HEK293 (cell line): ENCODE results near the gene CDC42EP1.

ENCODE experiments used
- BCL11A ChIP-seq: fragments of 450-650 bp; formaldehyde crosslinking; IDR thresholded peaks from 2 replicates; pipeline ENCODE4 v1.5.1; 2016; ENCODE audit warnings: low read depth, missing biosample characterization, missing genetic modification characterization
- GLI4 ChIP-seq: fragments of 450-650 bp; formaldehyde crosslinking; IDR thresholded peaks from 2 replicates; pipeline ENCODE4 v1.5.1; 2016; ENCODE audit warnings: missing biosample characterization, missing genetic modification characterization
- GLIS1 ChIP-seq: fragments of 450-650 bp; formaldehyde crosslinking; IDR thresholded peaks from 2 replicates; pipeline ENCODE4 v1.5.1; 2016; ENCODE audit warnings: missing biosample characterization, missing genetic modification characterization
- GLIS2 ChIP-seq: fragments of 450-650 bp; formaldehyde crosslinking; IDR thresholded peaks from 2 replicates; pipeline ENCODE4 v1.5.1; 2016; ENCODE audit warnings: missing biosample characterization, missing genetic modification characterization
- IKZF3 ChIP-seq: fragments of 450-650 bp; IDR thresholded peaks from 2 replicates; pipeline ENCODE4 v1.5.0; 2018; ENCODE audit warnings: missing biosample characterization, mild to moderate bottlenecking, missing genetic modification characterization, moderate library complexity
- KLF7 ChIP-seq: fragments of 450-650 bp; formaldehyde crosslinking; IDR thresholded peaks from 2 replicates; pipeline ENCODE4 v1.5.1; 2016; ENCODE audit warnings: missing biosample characterization, missing genetic modification characterization, borderline replicate concordance
- KLF9 ChIP-seq: fragments of 450-650 bp; formaldehyde crosslinking; IDR thresholded peaks from 2 replicates; pipeline ENCODE4 v1.5.1; 2016; ENCODE audit warnings: missing biosample characterization, missing genetic modification characterization, low read depth
- MZF1 ChIP-seq: fragments of 450-650 bp; formaldehyde crosslinking; IDR thresholded peaks from 2 replicates; pipeline ENCODE4 v1.5.1; 2017; ENCODE audit warnings: missing biosample characterization, missing genetic modification characterization, borderline replicate concordance
- PATZ1 ChIP-seq: fragments of 450-650 bp; formaldehyde crosslinking; IDR thresholded peaks from 2 replicates; pipeline ENCODE4 v1.5.1; 2016; ENCODE audit warnings: missing biosample characterization, missing genetic modification characterization
- PBX3 ChIP-seq: sonication (generic); formaldehyde crosslinking; IDR thresholded peaks from 2 replicates; pipeline ENCODE4 v1.8.1; 2022; ENCODE audit warnings: mild to moderate bottlenecking, moderate library complexity, missing genetic modification reagents
- YY2 ChIP-seq: fragments of 450-650 bp; formaldehyde crosslinking; IDR thresholded peaks from 2 replicates; pipeline ENCODE4 v1.5.1; 2016; ENCODE audit warnings: missing biosample characterization, missing genetic modification characterization
- ZBTB11 ChIP-seq: fragments of 450-650 bp; formaldehyde crosslinking; conservative IDR thresholded peaks from 2 replicates; pipeline ENCODE4 v1.5.1; 2016; ENCODE audit warnings: low read depth, missing biosample characterization, missing genetic modification characterization
- ZBTB7A ChIP-seq: fragments of 450-650 bp; formaldehyde crosslinking; IDR thresholded peaks from 2 replicates; pipeline ENCODE4 v1.5.1; 2016; ENCODE audit warnings: low read depth, missing biosample characterization, missing genetic modification characterization
- ZFHX2 ChIP-seq: fragments of 450-650 bp; formaldehyde crosslinking; conservative IDR thresholded peaks from 2 replicates; pipeline ENCODE4 v1.5.1; 2016; ENCODE audit warnings: missing biosample characterization, missing genetic modification characterization
- ZFP69B ChIP-seq: fragments of 450-650 bp; formaldehyde crosslinking; IDR thresholded peaks from 2 replicates; pipeline ENCODE4 v1.5.1; 2016; ENCODE audit warnings: missing biosample characterization, missing genetic modification characterization
- ZIC2 ChIP-seq: fragments of 450-650 bp; formaldehyde crosslinking; IDR thresholded peaks from 2 replicates; pipeline ENCODE4 v1.5.1; 2016; ENCODE audit warnings: missing biosample characterization, missing genetic modification characterization
- ZNF175 ChIP-seq: fragments of 450-650 bp; formaldehyde crosslinking; IDR thresholded peaks from 2 replicates; pipeline ENCODE4 v1.5.1; 2016; ENCODE audit warnings: missing biosample characterization, missing genetic modification characterization
- ZNF18 ChIP-seq: fragments of 450-650 bp; formaldehyde crosslinking; IDR thresholded peaks from 2 replicates; pipeline ENCODE4 v1.5.1; 2016; ENCODE audit warnings: missing biosample characterization, missing genetic modification characterization
- ZNF214 ChIP-seq: fragments of 450-650 bp; formaldehyde crosslinking; IDR thresholded peaks from 2 replicates; pipeline ENCODE4 v1.5.1; 2017; ENCODE audit warnings: missing biosample characterization, mild to moderate bottlenecking, missing genetic modification characterization, borderline replicate concordance
- ZNF280D ChIP-seq: fragments of 450-650 bp; formaldehyde crosslinking; IDR thresholded peaks from 2 replicates; pipeline ENCODE4 v1.5.1; 2016; ENCODE audit warnings: missing biosample characterization, missing genetic modification characterization
- ZNF548 ChIP-seq: fragments of 450-650 bp; formaldehyde crosslinking; IDR thresholded peaks from 2 replicates; pipeline ENCODE4 v1.5.1; 2016; ENCODE audit warnings: missing biosample characterization, missing genetic modification characterization
- ZNF580 ChIP-seq: fragments of 450-650 bp; formaldehyde crosslinking; IDR thresholded peaks from 2 replicates; pipeline ENCODE4 v1.5.1; 2016; ENCODE audit warnings: missing biosample characterization, missing genetic modification characterization
- ZNF701 ChIP-seq: fragments of 450-650 bp; formaldehyde crosslinking; IDR thresholded peaks from 2 replicates; pipeline ENCODE4 v1.5.1; 2016; ENCODE audit warnings: missing biosample characterization, missing genetic modification characterization
- ZNF747 ChIP-seq: fragments of 450-650 bp; formaldehyde crosslinking; IDR thresholded peaks from 2 replicates; pipeline ENCODE4 v1.5.1; 2016; ENCODE audit warnings: missing biosample characterization, missing genetic modification characterization
- ZNF768 ChIP-seq: fragments of 450-650 bp; formaldehyde crosslinking; IDR thresholded peaks from 2 replicates; pipeline ENCODE4 v1.5.1; 2018; ENCODE audit warnings: missing biosample characterization, mild to moderate bottlenecking, missing genetic modification characterization
- ZNF785 ChIP-seq: fragments of 450-650 bp; formaldehyde crosslinking; IDR thresholded peaks from 2 replicates; pipeline ENCODE4 v1.5.1; 2016; ENCODE audit warnings: missing biosample characterization, missing genetic modification characterization
- ZXDB ChIP-seq: fragments of 450-650 bp; formaldehyde crosslinking; IDR thresholded peaks from 2 replicates; pipeline ENCODE4 v1.5.1; 2016; ENCODE audit warnings: missing biosample characterization, missing genetic modification characterization

CDC42EP1 gene

GRCh38 chr22:37561212-37562048, 1.1 kb downstream of the CDC42EP1 start (continued):
- 0 out of 2 replicates have a peak, but pooled peaks have one; percentile 32 for TF ChIP-seq ZNF18
- TF ChIP-seq ZBTB7A (tag by site-specific recombination): peak; percentile 75; the same call in 1 of the 2 replicates
- TF ChIP-seq BCL11A: peak; percentile 87
- no peak for TF ChIP-seq ZNF548 (tag by site-specific recombination)
- TF ChIP-seq ZIC2 (tag by site-specific recombination): peak; percentile 57
- 0 out of 2 replicates have a peak, but pooled peaks have one; percentile 26 for TF ChIP-seq YY2 (tag by site-specific recombination)
- TF ChIP-seq ZNF768: no peak
- no peak for TF ChIP-seq IKZF3 (tag by site-specific recombination)
- peak; percentile 100 for TF ChIP-seq PATZ1 (tag by site-specific recombination)
- no peak for TF ChIP-seq ZNF747
- no peak for TF ChIP-seq ZNF280D (tag by site-specific recombination)
- peak; percentile 80 for TF ChIP-seq ZXDB
- TF ChIP-seq ZNF785 (tag by site-specific recombination): peak; percentile 79; the same call in 1 of the 2 replicates
- TF ChIP-seq KLF7 (tag by site-specific recombination): peak; percentile 95
- TF ChIP-seq ZNF580 (tag by site-specific recombination): peak; percentile 40; the same call in 1 of the 2 replicates
- peak; percentile 82 for TF ChIP-seq KLF9
- 0 out of 2 replicates have a peak, but pooled peaks have one; percentile 29 for TF ChIP-seq ZBTB11 (tag by site-specific recombination)
- peak; percentile 70; the same call in 1 of the 2 replicates for TF ChIP-seq ZFP69B (tag by site-specific recombination)
- peak; percentile 64; the same call in 1 of the 2 replicates for TF ChIP-seq PBX3
- TF ChIP-seq ZNF214 (tag by site-specific recombination): no peak
- no peak for TF ChIP-seq ZNF175 (tag by site-specific recombination)
- peak; percentile 60; the same call in 1 of the 2 replicates for TF ChIP-seq GLI4 (tag by site-specific recombination)
- no peak for TF ChIP-seq ZNF701 (tag by site-specific recombination)
- no peak for TF ChIP-seq MZF1 (tag by site-specific recombination)
- TF ChIP-seq GLIS1 (tag by site-specific recombination): peak; percentile 80
- TF ChIP-seq ZFHX2 (tag by site-specific recombination): peak; percentile 94
- peak; percentile 96 for TF ChIP-seq GLIS2 (tag by site-specific recombination)
